Loucy (cell line): ENCODE measurements around the gene SCT.

Experiments used
- H2AFZ ChIP-seq: fragments of 200-600 bp; sonication (generic); 2 replicates; pipeline ENCODE4 v1.6.0; 2016; ENCODE audit warnings: antibody characterized with exemption, mild to moderate bottlenecking, low read length, moderate library complexity
- H3F3A ChIP-seq: fragments of 200-600 bp; 2 replicates; pipeline ENCODE4 v1.6.0; 2016; ENCODE audit warnings: antibody characterized with exemption, low read depth, mild to moderate bottlenecking
- H3K27me3 ChIP-seq: fragments of 200-600 bp; sonication (generic); 2 replicates; pipeline ENCODE4 v1.6.1; 2014; ENCODE audit warnings: low read length, mild to moderate bottlenecking; ENCODE audit not compliant: insufficient read depth, poor library complexity, severe bottlenecking
- H3K36me3 ChIP-seq: fragments of 200-600 bp; sonication (generic); 2 replicates; pipeline ENCODE4 v1.6.1; 2016; ENCODE audit warnings: low read length; ENCODE audit not compliant: insufficient read depth
- H3K4me1 ChIP-seq: fragments of 200-600 bp; sonication (generic); 2 replicates; pipeline ENCODE4 v1.5.1; 2014; ENCODE audit warnings: low read length, mild to moderate bottlenecking; ENCODE audit not compliant: insufficient read depth, poor library complexity, severe bottlenecking
- H3K4me2 ChIP-seq: fragments of 200-600 bp; sonication (generic); 2 replicates; pipeline ENCODE4 v1.6.0; 2014; ENCODE audit warnings: antibody characterized with exemption, low read length, low read depth, mild to moderate bottlenecking; ENCODE audit not compliant: poor library complexity, severe bottlenecking
- H3K4me3 ChIP-seq: fragments of 200-600 bp; sonication (generic); 2 replicates; pipeline ENCODE4 v1.5.1; 2014; ENCODE audit warnings: low read length, mild to moderate bottlenecking, mixed read lengths; ENCODE audit not compliant: poor library complexity, severe bottlenecking
- H3K79me2 ChIP-seq: fragments of 200-600 bp; sonication (generic); 2 replicates; pipeline ENCODE4 v1.6.1; 2014; ENCODE audit warnings: low read length; ENCODE audit not compliant: insufficient read depth
- H3K9ac ChIP-seq: fragments of 200-600 bp; sonication (generic); 2 replicates; pipeline ENCODE4 v1.6.0; 2014; ENCODE audit warnings: mild to moderate bottlenecking, low read depth, low read length, moderate library complexity; ENCODE audit not compliant: poor library complexity, severe bottlenecking
- H3K9me2 ChIP-seq: fragments of 200-600 bp; sonication (generic); replicated peaks from 2 replicates; pipeline ENCODE4 v1.6.1; 2016; ENCODE audit warnings: low read depth, low read length, mixed read lengths
- H3K9me3 ChIP-seq: fragments of 200-600 bp; sonication (generic); 2 replicates; pipeline ENCODE4 v1.6.1; 2014; ENCODE audit warnings: mild to moderate bottlenecking, antibody characterized with exemption, low read length, low read depth; ENCODE audit not compliant: insufficient read depth
- H4K20me1 ChIP-seq: fragments of 200-600 bp; sonication (generic); 2 replicates; pipeline ENCODE4 v1.6.0; 2014; ENCODE audit warnings: antibody characterized with exemption, low read length, mild to moderate bottlenecking; ENCODE audit not compliant: insufficient read depth, poor library complexity, severe bottlenecking
- EZH2phosphoT487 ChIP-seq: fragments of 200-600 bp; IDR thresholded peaks from 2 replicates; pipeline ENCODE4 v1.6.1; 2018; ENCODE audit warnings: antibody characterized with exemption, mild to moderate bottlenecking, moderate library complexity, borderline replicate concordance
- TF ChIP-seq, protein P1 (sequence below): fragments of 200-600 bp; sonication (generic); conservative IDR thresholded peaks from 2 replicates; pipeline ENCODE4 v1.5.1; 2014; ENCODE audit warnings: mild to moderate bottlenecking, antibody characterized with exemption, low read length

SCT gene

DNA sequence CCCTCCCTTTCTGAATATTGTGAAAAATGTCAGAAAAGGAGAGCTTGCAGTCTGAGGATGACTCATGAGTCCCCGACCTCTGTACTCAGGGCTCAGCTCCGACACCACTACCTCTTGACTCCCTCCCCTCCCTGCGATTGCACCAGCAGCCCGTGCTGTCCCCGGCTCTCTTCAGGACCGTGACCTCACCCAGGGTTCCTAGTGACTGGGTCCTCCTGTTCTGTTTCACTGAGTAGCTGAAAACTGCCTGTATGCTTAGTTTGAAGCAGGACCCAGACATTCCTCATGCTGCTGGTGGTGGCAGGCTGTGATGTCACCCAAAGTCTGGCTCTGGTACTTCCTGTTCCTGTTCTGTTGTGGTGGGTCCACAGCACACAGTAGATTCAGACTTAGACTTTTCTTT, 39.0 kb downstream of the SCT start:
- H3K9ac ChIP-seq, result no peak overlapping the region

DNA sequence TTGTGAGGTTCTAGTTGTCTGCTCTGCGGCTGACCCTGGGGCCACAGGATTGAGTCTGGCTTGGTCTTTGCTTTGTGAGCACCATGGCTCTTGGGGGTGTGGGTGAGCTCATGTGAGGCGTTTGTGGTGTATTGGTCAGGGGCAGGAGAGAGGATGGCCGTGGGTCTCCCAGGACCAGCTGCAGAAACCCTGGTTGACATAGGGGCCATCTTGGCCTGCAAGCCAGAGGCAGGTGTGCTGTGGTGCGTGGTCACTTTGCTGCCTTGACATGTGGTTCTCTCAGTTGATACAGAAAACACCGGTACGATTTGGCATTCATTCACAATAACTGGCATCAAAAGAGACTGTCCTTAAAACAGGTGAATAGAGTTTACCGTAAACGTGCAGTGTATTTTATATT, 39.4 kb downstream of the SCT start:
- Histone ChIP-seq H3K9ac (no peak overlapping the region), H3K4me2 (no peak overlapping the region), H4K20me1 (peaks cover 26% of the 10 kb centered on the region)

More for the DNA sequence above, 39.0 kb downstream of the SCT start:
- Histone ChIP-seq H3K27me3 (no peaks in the 10 kb centered on the region), H3F3A (no peaks in the 10 kb centered on the region), H3K9me3 (no peaks in the 10 kb centered on the region), H3K36me3 (peaks cover 88% of the 10 kb centered on the region; the same call in 1 of the 2 replicates), H2AFZ (no peak overlapping the region), H3K79me2 (peaks cover 43% of the 10 kb centered on the region; the same call in 1 of the 2 replicates), H3K4me1 (no peaks in the 10 kb centered on the region), H3K9me2 (no peaks in the 10 kb centered on the region), H4K20me1 (peaks cover 26% of the 10 kb centered on the region), H3K4me3 (no peak overlapping the region), H3K4me2 (no peak overlapping the region)
- no peak for TF ChIP-seq EZH2phosphoT487
- TF ChIP-seq, protein P1, sequence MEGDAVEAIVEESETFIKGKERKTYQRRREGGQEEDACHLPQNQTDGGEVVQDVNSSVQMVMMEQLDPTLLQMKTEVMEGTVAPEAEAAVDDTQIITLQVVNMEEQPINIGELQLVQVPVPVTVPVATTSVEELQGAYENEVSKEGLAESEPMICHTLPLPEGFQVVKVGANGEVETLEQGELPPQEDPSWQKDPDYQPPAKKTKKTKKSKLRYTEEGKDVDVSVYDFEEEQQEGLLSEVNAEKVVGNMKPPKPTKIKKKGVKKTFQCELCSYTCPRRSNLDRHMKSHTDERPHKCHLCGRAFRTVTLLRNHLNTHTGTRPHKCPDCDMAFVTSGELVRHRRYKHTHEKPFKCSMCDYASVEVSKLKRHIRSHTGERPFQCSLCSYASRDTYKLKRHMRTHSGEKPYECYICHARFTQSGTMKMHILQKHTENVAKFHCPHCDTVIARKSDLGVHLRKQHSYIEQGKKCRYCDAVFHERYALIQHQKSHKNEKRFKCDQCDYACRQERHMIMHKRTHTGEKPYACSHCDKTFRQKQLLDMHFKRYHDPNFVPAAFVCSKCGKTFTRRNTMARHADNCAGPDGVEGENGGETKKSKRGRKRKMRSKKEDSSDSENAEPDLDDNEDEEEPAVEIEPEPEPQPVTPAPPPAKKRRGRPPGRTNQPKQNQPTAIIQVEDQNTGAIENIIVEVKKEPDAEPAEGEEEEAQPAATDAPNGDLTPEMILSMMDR, result no peak

DNA sequence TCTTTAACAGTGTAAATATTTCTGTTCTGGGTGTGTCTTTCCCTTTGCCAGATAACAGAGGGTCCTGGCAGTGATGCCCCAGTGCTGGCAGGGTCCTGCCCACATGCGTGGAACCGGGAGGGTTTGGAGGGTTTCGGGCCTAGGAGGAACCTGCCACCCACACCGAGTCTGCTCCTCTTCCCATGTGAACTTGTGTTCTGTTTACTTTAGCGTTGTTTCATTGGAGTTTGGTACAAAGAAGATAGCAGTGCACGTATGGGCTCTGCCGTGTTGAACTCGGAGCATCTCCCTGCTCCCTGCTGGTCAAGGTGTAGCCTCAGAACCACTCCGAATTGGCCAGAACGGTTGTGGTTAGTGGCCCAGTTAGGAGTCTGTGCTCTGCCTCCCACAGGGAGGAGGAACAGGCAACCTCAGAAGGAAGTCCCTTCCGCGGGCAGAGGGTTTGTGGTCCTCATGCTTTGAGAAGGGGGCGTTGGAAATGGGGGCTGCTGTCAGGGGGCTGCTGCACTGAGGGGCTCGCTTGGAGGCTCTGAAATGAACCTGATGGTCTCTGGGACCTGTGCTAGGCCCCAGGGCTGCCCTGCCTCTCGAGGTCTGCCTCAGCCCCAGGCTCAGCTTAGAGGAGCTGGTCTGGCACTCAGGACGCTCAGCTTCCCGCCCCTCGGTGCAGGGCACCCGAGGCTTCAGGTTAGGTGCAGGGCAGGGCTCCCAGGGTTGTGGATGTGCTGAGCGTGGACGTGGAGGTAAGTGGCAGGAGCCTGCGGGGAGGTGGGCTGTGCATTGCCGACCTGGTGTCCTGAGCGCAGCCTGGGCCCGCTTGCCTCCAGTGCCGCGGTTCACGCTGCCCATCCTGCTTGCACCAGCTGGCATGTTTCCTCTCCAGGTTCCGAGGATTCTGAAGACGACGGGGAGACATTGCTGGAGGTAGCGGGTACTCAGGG, 40.3 kb downstream of the SCT start:
- no peaks in the 10 kb centered on the region for H3K27me3 ChIP-seq
- TF ChIP-seq, protein P1, result no peak
- no peak for TF ChIP-seq EZH2phosphoT487
- H3K4me1 ChIP-seq, result no peaks in the 10 kb centered on the region
- H3K36me3 ChIP-seq, result peaks cover 86% of the 10 kb centered on the region; the same call in 1 of the 2 replicates
- peaks cover 34% of the 10 kb centered on the region for H4K20me1 ChIP-seq
- H3K4me2 ChIP-seq, result no peak overlapping the region
- no peaks in the 10 kb centered on the region for H3F3A ChIP-seq
- no peaks in the 10 kb centered on the region for H3K9me2 ChIP-seq
- no peak overlapping the region for H3K4me3 ChIP-seq
- no peak overlapping the region for H3K9ac ChIP-seq
- H2AFZ ChIP-seq, result no peak overlapping the region
- H3K79me2 ChIP-seq, result peaks cover 54% of the 10 kb centered on the region
- H3K9me3 ChIP-seq, result no peaks in the 10 kb centered on the region

More for the DNA sequence above, 39.4 kb downstream of the SCT start:
- Histone ChIP-seq H3K9me2 (no peaks in the 10 kb centered on the region), H3K9me3 (no peaks in the 10 kb centered on the region), H3K79me2 (peaks cover 45% of the 10 kb centered on the region; the same call in 1 of the 2 replicates), H3K4me3 (no peak overlapping the region), H3K36me3 (peaks cover 84% of the 10 kb centered on the region; the same call in 1 of the 2 replicates), H3K4me1 (no peaks in the 10 kb centered on the region), H2AFZ (no peak overlapping the region), H3K27me3 (no peaks in the 10 kb centered on the region), H3F3A (no peaks in the 10 kb centered on the region)
- no peak for TF ChIP-seq EZH2phosphoT487
- TF ChIP-seq, protein P1, result no peak
